Measurements from ENCODE around the gene STK32B.

DNA sequence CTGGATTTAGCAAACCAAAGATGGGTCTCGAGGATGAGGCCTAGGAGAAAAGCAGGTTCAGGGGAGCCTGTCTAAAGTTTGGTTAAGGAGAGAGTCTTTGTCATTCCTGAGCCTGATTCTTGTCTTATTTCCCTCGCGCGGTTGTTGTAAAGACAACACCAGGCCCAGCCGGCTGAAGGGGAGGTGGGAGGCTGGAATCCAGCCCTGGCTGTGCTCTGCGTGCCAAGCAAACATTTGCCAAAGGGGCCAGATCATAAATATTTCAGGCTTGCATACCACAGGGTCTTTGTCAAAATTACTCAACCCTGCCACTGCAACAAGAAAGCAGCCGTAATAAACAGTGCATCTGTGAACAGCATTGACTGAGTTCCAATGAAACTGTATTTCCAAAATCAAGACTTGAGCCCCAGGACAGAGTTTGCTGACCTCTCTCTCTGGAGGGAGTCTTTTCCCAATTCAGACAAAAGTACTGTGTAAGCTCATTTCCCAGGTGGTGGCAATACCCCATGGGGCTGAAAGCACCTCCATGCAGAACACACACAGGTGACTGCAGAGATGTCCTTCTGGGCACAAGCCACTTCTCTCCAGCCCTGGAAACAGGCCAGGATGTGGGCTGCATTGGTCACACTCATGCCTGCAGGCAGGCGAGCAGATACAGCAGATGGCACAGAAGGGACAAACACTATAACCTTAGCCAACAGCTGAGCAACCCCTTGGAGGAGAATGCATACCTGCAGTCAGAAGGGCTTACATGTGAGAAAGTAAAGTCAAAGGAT lies 320.3 kb downstream of the STK32B start:
- TF ChIP-seq CTCF (IDR thresholded peaks at IDR 0.05) (no peak), POLR2AphosphoS5 (IDR thresholded peaks at IDR 0.05) (no peak)

Data from upper lobe of left lung (tissue), 4 donors.